Measurements from ENCODE around the gene ARHGEF18.
"Not testable (repeated sequence)": the region's sequence is repeated elsewhere in the genome, so short reads cannot be mapped to it uniquely, and the experiment has no call there.

Gene ARHGEF18

GRCh38 chr19:7304200-7304599, 44.5 kb upstream of the ARHGEF18 start:
- no peaks in the 10 kb centered on the region for H4K20me1 ChIP-seq (ENCODE audit: insufficient read depth, low read length, poor library complexity, severe bottlenecking)
- no peaks in the 10 kb centered on the region for H3K4me1 ChIP-seq (ENCODE audit: insufficient read depth, low read length, poor library complexity, severe bottlenecking)
- no peak overlapping the region for H3K4me2 ChIP-seq (ENCODE audit: low read depth, low read length, poor library complexity, severe bottlenecking)
- no peak overlapping the region for H3K4me3 ChIP-seq (ENCODE audit: low read length, poor library complexity, severe bottlenecking)
- no peaks in the 10 kb centered on the region for H3K27me3 ChIP-seq (ENCODE audit: insufficient read depth, low read length, poor library complexity, severe bottlenecking)
- H2AFZ ChIP-seq (ENCODE audit: low read length) = no peak overlapping the region
- H3F3A ChIP-seq (ENCODE audit: low read depth) = no peaks in the 10 kb centered on the region
- no peaks in the 10 kb centered on the region for H3K36me3 ChIP-seq (ENCODE audit: insufficient read depth, low read length)
- no peaks in the 10 kb centered on the region for H3K9me3 ChIP-seq (ENCODE audit: insufficient read depth, low read depth, low read length)
- no peaks in the 10 kb centered on the region for H3K79me2 ChIP-seq (ENCODE audit: insufficient read depth, low read length)
- H3K9me2 ChIP-seq (replicated peaks; ENCODE audit: low read depth, low read length) = no peaks in the 10 kb centered on the region
- no peak overlapping the region for H3K9ac ChIP-seq (ENCODE audit: low read depth, low read length, poor library complexity, severe bottlenecking)
- TF ChIP-seq CTCF (conservative IDR thresholded peaks at IDR 0.05; ENCODE audit: low read length) (no peak), EZH2phosphoT487 (IDR thresholded peaks at IDR 0.05; ENCODE audit: borderline replicate concordance) (no peak)

- Histone ChIP-seq H3F3A (ENCODE audit: low read depth) (no peaks in the 10 kb centered on the region), H3K4me2 (ENCODE audit: low read depth, low read length, poor library complexity, severe bottlenecking) (no peak overlapping the region), H3K9ac (ENCODE audit: low read depth, low read length, poor library complexity, severe bottlenecking) (no peak overlapping the region), H4K20me1 (ENCODE audit: insufficient read depth, low read length, poor library complexity, severe bottlenecking) (no peaks in the 10 kb centered on the region), H3K9me2 (replicated peaks; ENCODE audit: low read depth, low read length) (no peaks in the 10 kb centered on the region), H3K79me2 (ENCODE audit: insufficient read depth, low read length) (no peaks in the 10 kb centered on the region), H3K4me1 (ENCODE audit: insufficient read depth, low read length, poor library complexity, severe bottlenecking) (no peaks in the 10 kb centered on the region), H3K27me3 (ENCODE audit: insufficient read depth, low read length, poor library complexity, severe bottlenecking) (no peaks in the 10 kb centered on the region), H3K36me3 (ENCODE audit: insufficient read depth, low read length) (no peaks in the 10 kb centered on the region), H3K4me3 (ENCODE audit: low read length, poor library complexity, severe bottlenecking) (no peak overlapping the region), H3K9me3 (ENCODE audit: insufficient read depth, low read depth, low read length) (no peaks in the 10 kb centered on the region), H2AFZ (ENCODE audit: low read length) (no peak overlapping the region)
- TF ChIP-seq CTCF (conservative IDR thresholded peaks at IDR 0.05; ENCODE audit: low read length) = no peak
- no peak for TF ChIP-seq EZH2phosphoT487 (IDR thresholded peaks at IDR 0.05; ENCODE audit: borderline replicate concordance)
Observed at GRCh38 chr19:7307590-7308218, 41.0 kb upstream of the ARHGEF18 start.

- not testable (repeated sequence) for H3K9me3 ChIP-seq (ENCODE audit: insufficient read depth, low read depth, low read length); H2AFZ ChIP-seq (ENCODE audit: low read length); H4K20me1 ChIP-seq (ENCODE audit: insufficient read depth, low read length, poor library complexity, severe bottlenecking); H3K79me2 ChIP-seq (ENCODE audit: insufficient read depth, low read length); H3K36me3 ChIP-seq (ENCODE audit: insufficient read depth, low read length); H3K4me2 ChIP-seq (ENCODE audit: low read depth, low read length, poor library complexity, severe bottlenecking); H3F3A ChIP-seq (ENCODE audit: low read depth); H3K4me1 ChIP-seq (ENCODE audit: insufficient read depth, low read length, poor library complexity, severe bottlenecking); H3K27me3 ChIP-seq (ENCODE audit: insufficient read depth, low read length, poor library complexity, severe bottlenecking); H3K9ac ChIP-seq (ENCODE audit: low read depth, low read length, poor library complexity, severe bottlenecking); H3K9me2 ChIP-seq (replicated peaks; ENCODE audit: low read depth, low read length); H3K4me3 ChIP-seq (ENCODE audit: low read length, poor library complexity, severe bottlenecking)
Observed at GRCh38 chr19:7308327-7308726, 40.4 kb upstream of the ARHGEF18 start.

GRCh38 chr19:7311911-7312310, 36.8 kb upstream of the ARHGEF18 start:
- Histone ChIP-seq H3K27me3 (ENCODE audit: insufficient read depth, low read length, poor library complexity, severe bottlenecking) (no peaks in the 10 kb centered on the region), H3K9ac (ENCODE audit: low read depth, low read length, poor library complexity, severe bottlenecking) (no peak overlapping the region), H3K79me2 (ENCODE audit: insufficient read depth, low read length) (no peaks in the 10 kb centered on the region), H3K36me3 (ENCODE audit: insufficient read depth, low read length) (no peaks in the 10 kb centered on the region), H3K4me2 (ENCODE audit: low read depth, low read length, poor library complexity, severe bottlenecking) (no peak overlapping the region), H4K20me1 (ENCODE audit: insufficient read depth, low read length, poor library complexity, severe bottlenecking) (no peaks in the 10 kb centered on the region), H3F3A (ENCODE audit: low read depth) (no peaks in the 10 kb centered on the region), H3K9me2 (replicated peaks; ENCODE audit: low read depth, low read length) (no peaks in the 10 kb centered on the region), H3K4me1 (ENCODE audit: insufficient read depth, low read length, poor library complexity, severe bottlenecking) (no peaks in the 10 kb centered on the region), H2AFZ (ENCODE audit: low read length) (no peak overlapping the region), H3K9me3 (ENCODE audit: insufficient read depth, low read depth, low read length) (no peaks in the 10 kb centered on the region), H3K4me3 (ENCODE audit: low read length, poor library complexity, severe bottlenecking) (no peak overlapping the region)
- TF ChIP-seq CTCF (conservative IDR thresholded peaks at IDR 0.05; ENCODE audit: low read length) = no peak

Data from Loucy (cell line).